Fibroblast of skin of back (primary cell): ENCODE data around the gene TDRD7.
A peak's percentile ranks its signal among the peaks of the same experiment; 100 is the strongest.
"Not testable (repeated sequence)": the region's sequence is repeated elsewhere in the genome, so short reads cannot be mapped to it uniquely, and the experiment has no call there.

Source experiments
- DNase-seq: peaks from one replicate; pipeline ENCODE4 v3.0.0-alpha.2; 2013

The TDRD7 gene

GRCh38 chr9:97430316-97431043 lies 18.6 kb downstream of the TDRD7 start:
- no peak for DNase-seq

GRCh38 chr9:97431044-97431441 lies 19.1 kb downstream of the TDRD7 start:
- no peak for DNase-seq

DNA sequence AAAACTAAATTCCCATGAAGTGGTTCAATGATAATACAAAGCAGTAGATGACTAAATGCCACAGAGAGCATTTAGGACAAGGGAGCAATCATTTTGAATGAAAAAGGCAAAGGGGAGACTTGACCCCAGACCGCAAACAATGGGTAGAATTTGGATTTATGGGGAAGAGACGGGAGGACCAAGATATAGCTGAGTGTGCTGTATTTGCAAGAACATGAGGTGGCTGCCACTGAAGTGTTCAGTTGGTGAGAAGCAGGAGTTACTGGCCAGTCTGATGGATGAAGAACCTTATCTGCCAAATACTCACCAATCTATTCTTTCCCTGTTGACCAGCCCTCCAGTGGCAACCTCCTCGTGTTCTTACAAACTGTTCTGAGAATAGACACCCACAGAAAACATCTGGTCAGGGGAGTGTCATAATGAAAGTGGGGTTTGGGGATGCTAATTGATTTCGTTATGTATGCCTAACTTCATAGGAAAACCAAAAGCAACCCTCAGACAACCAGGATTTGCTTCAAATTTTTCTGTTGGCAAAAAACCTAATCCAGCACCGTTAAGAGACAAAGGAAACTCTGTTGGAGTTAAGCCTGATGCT lies 19.8 kb downstream of the TDRD7 start:
- no peak for DNase-seq

DNA sequence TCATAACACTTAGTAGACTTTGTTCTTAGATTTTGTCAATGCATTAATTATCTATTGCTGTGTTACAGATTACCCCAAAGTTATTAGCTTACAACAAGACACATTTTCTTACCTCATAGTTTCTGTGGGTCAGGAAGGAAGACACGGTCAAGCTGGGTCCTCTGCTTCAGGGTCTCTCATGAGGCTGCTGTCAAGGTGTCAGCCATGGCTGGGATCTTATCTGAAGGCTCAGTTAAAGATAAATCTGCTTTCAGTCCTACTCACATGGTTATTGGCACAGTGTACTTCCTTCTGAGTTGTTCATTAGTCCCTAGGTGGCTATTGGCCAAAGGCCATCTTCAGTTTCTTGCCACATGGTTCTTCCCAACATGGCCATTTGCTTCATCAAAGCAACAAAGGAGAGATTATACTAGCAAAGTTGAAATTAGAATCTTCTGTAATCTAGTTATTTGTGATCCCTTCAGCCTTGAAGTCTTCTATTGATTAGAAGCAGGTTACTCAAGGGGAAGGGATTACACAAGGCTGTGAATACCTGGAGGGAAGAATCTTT lies 25.2 kb downstream of the TDRD7 start:
- no peak for DNase-seq

DNA sequence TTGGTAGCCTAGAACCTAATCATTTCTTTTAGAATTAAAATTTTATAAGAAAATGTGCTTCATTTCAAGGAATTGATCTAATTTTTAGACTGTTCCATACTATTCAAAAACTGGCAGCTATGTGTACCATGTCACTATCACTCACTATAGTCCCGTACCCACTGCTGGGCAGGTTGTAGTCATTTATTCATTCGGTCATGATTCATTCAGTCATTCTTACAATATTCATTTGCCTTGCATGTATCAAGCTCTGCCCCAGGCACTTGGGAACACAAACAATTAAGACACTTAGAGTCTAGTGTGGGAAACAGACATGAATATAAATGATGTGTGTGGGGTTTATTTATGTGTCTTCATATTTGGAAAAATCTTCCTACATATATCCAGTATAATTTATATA lies 26.4 kb downstream of the TDRD7 start:
- DNase-seq, result no peak

- no peak for DNase-seq
Measured at GRCh38 chr9:97438666-97439065, 26.8 kb downstream of the TDRD7 start.

DNA sequence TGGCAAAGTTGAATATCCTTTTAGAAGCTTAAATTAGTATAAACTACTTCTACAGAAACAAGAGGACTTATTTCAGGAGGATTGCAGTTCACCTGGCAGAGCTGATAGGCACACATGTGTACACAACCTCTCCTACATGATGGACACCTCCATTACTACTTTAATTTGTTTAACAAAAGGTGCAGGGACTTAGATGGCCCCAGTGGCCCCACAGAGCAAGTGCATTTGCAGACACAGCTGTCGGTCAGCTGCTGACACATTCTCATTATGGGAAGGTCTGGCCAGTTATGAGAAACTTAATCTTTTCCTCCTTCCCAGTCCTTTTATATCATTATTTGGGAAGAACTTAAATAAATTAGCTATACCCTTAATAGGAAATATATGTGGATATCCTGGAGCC lies 28.3 kb downstream of the TDRD7 start:
- no peak for DNase-seq

- DNase-seq, result no peak
Measured at GRCh38 chr9:97441729-97442128, 29.8 kb downstream of the TDRD7 start.

DNA sequence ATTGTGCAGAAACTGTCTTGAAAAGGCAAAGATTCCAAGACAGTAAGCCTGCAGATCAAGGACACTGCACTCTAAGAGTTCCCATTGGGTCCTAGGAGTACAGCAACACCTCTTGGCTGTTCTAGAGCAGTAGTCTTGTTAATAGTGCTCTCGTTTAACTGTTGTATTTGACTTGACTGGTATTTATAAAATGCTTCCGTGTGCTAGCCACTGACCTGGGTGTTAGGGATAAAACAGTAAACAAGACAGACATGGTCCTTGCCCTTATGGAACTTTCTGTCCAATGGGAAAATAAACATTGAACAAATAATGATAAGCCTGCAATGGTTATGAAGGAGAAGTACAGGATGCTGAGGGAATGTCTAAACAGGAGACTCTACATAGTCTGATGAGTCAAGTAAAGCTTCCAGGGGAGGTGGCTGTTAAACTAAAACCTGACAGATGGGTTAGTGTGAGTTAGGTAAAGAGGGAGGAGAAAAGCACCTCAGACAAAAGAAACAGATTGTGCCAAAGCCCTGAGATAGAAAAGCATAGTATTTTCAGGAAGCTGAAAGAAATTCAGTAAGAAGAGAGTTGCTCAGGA lies 33.3 kb downstream of the TDRD7 start:
- DNase-seq, result no peak

GRCh38 chr9:97447001-97447400 lies 35.1 kb downstream of the TDRD7 start:
- DNase-seq, result no peak

DNA sequence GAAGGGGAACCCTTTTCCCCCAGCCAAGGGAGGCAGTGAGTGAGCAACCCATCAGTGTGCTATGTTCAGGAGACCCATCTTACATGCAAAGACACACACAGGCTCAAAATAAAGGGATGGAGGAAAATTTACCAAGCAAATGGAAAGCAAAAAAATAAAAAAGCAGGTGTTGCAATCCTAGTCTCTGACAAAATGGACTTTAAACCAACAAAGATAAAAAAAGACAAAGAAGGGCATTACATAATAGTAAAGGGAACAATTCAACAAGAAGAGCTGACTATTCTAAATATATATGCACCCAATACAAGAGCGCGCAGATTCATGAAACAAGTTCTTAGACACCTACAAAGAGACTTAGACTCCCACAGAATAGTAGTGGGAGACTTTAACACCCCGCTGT lies 41.7 kb downstream of the TDRD7 start:
- not testable (repeated sequence) for DNase-seq

DNA sequence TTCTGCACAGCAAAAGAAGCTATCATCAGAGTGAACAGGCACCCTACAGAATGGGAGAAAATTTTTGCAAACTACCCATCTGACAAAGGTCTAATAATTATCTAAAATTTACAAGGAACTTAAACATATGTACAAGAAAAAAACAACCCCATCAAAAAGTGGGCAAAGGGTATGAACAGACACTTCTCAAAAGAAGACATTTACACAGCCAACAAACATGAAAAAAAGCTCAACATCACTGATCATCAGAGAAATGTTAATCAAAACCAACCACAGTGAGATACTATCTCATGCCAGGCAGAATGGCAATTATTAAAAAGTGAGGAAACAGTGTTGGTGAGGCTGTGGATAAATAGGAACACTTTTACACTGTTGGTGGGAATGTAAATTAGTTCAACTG lies 44.9 kb downstream of the TDRD7 start:
- not testable (repeated sequence) for DNase-seq

DNA sequence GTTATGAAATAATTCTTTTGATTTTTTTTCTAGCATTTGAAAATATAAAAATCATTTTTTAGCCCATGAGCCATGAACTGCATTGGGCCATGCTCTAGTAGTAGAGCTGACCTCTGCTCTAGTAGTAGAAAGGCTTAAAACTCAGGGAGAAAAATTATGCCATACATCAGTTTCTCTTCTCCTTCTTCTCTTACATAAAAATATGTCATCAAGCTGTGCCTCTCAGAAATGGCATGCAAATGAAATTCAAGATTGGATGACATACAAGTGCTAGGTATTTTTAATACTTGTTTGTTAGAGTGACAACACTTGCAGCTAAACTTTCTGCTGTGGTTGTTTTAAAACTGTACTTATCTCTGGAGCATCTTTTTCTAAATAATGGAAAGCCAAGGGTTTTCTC lies 47.4 kb downstream of the TDRD7 start:
- no peak for DNase-seq

GRCh38 chr9:97462159-97462558 lies 50.3 kb downstream of the TDRD7 start:
- no peak for DNase-seq

DNA sequence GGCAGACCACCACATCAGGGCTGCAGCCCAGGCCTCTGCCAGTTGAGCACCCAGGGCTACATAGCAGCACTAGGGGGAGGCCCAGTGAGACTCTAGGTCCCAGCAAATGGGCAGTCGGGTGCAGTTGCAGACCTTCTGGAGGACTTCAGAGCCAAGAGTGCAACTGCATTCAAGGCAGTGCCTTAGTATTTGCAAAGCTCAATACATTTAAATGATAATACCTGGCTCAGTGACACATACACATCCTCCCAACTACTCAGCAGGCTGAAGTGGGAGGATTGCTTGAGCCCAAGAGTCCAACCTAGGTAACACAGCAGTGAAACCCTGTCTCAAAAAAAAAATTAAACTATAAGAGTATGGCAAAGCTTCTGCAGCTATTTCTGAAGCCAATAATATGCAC lies 51.0 kb downstream of the TDRD7 start:
- no peak for DNase-seq

GRCh38 chr9:97468658-97469448 lies 57.0 kb downstream of the TDRD7 start:
- peak; percentile 52 for DNase-seq

DNA sequence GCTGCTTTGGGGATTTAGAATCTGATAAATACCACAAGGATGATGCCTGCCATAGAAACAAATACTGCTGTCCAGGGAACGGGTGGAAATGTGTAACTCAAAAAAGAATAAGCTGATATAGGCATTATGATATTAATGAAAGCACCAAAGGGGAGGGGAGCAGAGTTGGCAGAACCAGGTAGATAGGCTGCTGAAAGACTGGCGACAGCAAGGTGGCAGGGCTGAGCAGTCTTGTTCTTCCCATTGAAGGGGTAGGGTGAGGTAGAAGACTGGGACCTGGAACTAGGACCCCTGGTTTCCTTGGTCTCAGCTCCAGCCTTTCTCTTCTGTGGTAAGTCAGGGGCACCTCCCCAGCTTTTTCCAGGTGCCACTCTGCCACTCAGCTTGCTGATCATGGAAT lies 58.2 kb downstream of the TDRD7 start:
- DNase-seq, result no peak

- no peak for DNase-seq
Measured at GRCh38 chr9:97473717-97474116, 61.8 kb downstream of the TDRD7 start.

DNA sequence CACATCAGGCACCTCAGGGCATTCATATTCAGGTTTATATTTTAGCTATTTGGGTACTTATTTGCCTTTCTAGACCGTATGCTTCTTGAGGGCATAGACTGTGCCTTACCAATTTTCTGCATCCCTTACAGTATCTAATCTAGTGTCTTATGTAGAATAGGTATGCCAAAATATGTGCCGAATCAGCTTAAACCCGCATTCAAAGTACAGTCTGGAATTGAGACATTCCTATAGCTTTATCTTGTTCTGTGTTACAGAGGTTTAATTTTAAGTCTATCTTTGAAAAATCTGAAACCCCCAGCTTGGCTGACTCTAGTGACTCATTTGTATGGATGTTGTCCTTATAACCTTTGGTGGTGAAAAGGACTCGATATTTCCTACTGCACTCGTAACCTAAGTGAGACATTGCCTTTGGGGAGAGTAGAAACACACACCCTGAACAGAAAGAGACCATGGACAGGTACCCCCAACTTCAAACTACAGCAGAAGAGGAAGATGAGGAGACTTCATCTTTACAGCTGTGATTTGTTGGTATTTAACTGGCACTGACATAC lies 62.6 kb downstream of the TDRD7 start:
- DNase-seq, result no peak

DNA sequence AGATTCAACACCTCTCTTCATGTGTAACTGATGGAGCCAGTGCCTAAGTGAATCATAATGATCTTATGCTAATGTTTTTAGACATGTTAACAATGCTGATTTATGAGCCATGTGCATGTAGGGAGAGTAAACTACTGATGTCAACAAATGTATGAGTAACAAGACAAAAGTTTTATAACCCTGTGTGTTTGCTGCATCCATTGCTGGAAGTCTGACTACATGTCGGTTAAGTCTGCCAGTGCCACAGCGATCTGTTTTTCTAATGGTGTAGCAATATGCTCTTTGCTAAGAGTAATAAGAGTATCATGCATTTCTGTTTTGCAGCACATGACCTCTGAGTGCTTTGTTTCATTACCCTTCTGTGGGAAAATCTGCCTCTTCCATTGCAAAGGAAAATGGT lies 63.2 kb downstream of the TDRD7 start:
- no peak for DNase-seq

- DNase-seq, result no peak
Measured at GRCh38 chr9:97478301-97478981, 66.5 kb downstream of the TDRD7 start.

GRCh38 chr9:97479496-97480159 lies 67.7 kb downstream of the TDRD7 start:
- no peak for DNase-seq
